ENCODE measurements around the gene NPC1L1.

NPC1L1 gene

GRCh38 chr7:44536090-44536489 lies 5.0 kb downstream of the NPC1L1 start:
- no peak for DNase-seq (ENCODE audit: low read depth, low spot score)

GRCh38 chr7:44535348-44536064 lies 5.6 kb downstream of the NPC1L1 start:
- DNase-seq (ENCODE audit: low read depth, low spot score) = no peak

- no peak for DNase-seq (ENCODE audit: low read depth, low spot score)
These were observed 6.6 kb downstream of the NPC1L1 start for GRCh38 chr7:44534501-44534900.

DNA sequence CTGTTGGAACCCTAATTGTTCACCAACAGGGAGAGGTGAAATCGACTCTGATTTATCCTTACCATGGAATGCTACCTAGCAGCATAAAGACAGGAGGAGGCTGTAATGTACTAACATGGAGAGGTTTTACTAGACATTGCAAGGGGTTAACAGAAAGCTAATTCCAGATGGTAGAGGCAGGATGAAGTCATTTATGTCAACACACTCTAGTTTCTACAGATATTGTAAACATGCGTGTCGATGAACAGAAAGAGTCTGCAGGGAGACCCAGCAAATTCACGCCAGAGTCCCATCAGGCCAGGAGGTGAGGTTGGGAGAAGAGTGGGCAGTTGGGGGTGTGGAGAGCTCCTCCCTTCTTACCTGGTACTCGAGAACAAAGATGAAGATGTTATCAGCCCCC lies 7.0 kb downstream of the NPC1L1 start:
- DNase-seq (ENCODE audit: low read depth, low spot score) = no peak

- no peak for DNase-seq (ENCODE audit: low read depth, low spot score)
These were observed 7.7 kb downstream of the NPC1L1 start for GRCh38 chr7:44533301-44534055.

GRCh38 chr7:44531421-44532380 lies 9.4 kb downstream of the NPC1L1 start:
- DNase-seq (ENCODE audit: low read depth, low spot score) = no peak

GRCh38 chr7:44530990-44531389 lies 10.1 kb downstream of the NPC1L1 start:
- DNase-seq (ENCODE audit: low read depth, low spot score) = no peak

DNA sequence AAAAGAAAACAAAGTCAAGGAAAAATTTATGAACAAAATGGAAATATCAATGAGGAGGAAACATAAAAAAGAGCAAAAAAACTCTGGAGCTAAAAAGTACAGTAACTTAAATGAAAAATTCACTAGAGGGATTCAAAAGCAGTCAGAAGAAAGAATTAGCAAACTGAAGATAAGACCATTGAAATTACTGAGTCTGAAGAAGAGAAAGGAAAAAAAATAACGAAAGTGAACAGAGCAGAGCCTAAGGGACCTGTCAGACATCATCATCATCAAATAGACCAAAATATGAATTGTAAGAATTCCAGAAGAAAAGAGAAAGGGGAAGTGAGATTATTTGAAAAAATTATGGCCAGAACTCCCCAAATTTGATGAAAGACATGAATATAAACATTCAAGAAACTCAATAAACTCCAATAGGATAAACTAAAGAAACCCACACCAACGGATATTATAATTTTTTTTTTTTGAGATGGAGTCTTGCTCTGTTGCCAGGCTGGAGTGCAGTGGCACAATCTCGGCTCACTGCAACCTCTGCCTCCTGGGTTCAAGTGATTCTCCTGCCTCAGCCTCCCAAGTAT lies 16.2 kb downstream of the NPC1L1 start:
- DNase-seq (ENCODE audit: low read depth, low spot score) = no peak

DNA sequence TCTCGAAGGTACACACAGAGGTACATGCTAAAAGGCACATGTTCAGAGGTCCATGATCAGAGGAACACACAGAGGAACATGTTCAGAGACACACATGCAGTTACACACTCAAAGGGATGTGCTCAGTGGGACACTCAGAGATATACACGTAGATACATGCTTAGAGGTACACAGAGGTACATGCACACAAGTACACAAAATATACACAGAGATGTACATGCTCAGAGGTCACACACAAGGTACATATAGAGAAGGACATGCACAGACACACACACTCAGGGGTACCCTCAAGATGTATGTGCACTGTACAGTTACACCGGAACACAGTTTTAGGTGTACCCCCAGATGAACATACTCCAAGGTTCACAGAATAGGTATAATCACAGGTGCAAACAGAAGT lies 18.8 kb downstream of the NPC1L1 start:
- no peak for DNase-seq (ENCODE audit: low read depth, low spot score)

DNA sequence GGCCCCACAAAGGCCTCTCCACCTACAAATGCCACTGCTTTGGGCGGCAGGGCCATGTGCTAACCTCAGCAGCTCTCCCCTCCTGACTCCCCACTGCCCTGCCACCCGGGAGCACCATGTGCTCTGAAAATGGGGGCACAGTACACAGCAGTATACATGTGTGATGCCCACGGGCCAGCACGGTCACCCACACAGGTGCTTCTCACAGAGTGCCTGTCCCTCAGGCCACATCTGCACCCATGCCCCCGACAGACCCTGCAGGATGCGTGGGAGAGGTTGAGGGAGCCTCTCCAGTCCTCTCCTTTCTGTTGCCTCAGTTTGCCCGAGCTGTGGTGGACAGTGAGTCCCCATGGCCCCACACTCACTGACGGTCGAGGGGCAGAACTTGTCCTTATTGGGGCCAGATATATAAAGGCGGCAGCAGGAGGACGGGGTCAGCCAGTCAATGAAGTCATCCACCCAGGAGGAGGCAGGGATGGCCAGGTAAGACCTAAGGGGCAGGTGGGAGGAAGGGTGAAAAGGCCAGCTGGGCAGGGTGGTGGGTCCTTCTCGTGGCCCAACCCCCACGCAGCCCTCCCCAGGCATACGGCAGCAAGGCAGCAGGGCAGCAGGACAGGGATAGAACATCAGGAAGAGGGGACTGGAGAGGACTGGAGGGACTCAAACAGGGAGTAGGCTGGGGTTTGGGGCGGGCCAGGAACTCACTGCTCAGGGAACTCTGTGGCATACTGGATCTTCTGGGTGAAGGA lies 19.6 kb downstream of the NPC1L1 start:
- DNase-seq (ENCODE audit: low read depth, low spot score) = no peak

GRCh38 chr7:44520574-44520973 lies 20.6 kb downstream of the NPC1L1 start:
- no peak for DNase-seq (ENCODE audit: low read depth, low spot score)

DNA sequence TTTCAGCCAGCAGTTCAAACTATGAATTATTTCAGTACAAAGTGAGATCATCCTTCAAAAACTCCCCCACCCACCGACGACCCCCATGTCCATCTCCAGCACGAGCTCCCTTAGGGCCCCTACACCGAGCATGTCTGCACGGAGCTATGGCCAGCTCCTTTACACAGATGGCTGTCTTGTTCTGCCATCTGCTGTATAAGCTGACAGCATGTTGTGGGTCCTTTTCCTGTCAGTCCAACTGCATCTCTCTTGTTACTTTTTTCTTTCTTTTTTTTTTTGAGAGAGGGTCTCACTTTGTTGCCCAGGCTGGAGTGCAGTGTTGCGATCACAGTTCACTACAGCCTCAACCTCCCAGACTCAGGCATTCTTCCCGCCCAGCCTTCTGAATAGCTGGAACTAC lies 21.6 kb downstream of the NPC1L1 start:
- DNase-seq (ENCODE audit: low read depth, low spot score) = no peak

DNA sequence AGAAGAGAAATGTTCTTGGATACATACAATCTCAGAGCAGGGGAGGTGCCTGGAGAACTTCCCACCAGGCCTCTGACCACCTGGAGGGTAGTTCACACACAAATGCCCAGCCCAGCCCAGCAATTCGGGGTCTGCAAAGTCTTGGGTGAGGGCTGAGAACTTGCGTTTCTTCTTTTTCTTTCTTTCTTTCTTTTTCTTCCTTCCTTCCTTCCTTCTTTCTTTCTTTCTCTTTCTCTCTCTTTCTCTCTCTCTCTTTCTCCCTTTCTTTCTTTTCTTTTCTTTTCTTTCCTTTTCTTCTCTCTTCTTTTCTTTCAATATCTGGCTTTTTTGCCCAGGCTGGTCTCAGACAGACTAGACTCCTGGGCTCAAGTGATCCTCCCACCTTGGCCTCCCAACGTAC lies 22.4 kb downstream of the NPC1L1 start:
- DNase-seq (ENCODE audit: low read depth, low spot score) = no peak

DNA sequence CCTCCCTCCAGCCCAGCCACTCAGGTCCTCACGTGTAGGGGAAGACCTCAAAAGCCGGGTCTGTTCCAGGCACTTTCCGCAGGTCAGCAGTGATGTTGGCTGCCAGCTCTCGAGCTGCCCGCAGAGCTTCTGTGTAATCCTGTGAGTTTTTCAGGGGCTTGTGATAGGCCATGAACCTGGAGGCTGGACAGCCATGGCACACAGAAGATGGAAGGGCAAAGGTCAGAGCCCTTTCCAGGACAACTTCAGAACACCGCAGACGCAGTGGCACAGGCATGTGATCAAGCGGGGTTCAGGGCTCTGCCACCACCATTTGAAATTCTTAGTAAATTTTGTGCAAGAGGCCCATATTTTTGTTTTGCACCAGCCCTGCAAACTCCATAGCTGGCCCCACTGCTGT lies 24.0 kb downstream of the NPC1L1 start:
- no peak for DNase-seq (ENCODE audit: low read depth, low spot score)

- no peak for DNase-seq (ENCODE audit: low read depth, low spot score)
These were observed 25.4 kb downstream of the NPC1L1 start for GRCh38 chr7:44515590-44516268.

GRCh38 chr7:44512736-44513135 lies 28.4 kb downstream of the NPC1L1 start:
- DNase-seq (ENCODE audit: low read depth, low spot score) = no peak

DNA sequence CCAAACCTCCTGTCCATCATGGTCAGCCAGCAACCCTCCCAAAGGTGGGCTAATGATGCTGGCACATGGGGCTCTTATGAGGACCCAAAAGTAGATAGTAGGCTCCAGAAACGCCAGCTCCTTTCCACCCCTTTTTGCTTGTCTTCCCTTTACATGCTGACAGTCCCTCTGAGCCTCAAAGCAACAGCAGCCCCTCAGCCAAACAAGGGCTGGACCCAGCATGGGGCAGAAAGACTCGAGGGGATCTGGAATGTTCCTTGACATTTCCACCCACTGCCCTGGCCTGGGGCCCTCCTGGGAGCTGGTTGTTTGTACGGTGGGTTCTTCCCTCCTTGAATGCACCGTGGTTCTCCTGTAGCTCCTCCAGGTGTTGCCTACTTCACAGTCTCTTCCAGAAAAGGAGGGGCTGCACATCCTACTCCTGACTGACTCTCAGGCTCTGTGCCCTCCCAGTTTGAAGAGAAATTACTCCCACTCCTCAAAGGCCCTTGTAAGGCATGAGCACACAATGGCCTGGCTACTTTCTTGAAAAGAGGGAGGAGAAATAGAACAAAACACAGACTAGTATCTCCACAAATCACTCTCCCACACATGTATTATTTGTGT lies 29.2 kb downstream of the NPC1L1 start:
- DNase-seq (ENCODE audit: low read depth, low spot score) = no peak

GRCh38 chr7:44511236-44511635 lies 29.9 kb downstream of the NPC1L1 start:
- DNase-seq (ENCODE audit: low read depth, low spot score) = no peak

- no peak for DNase-seq (ENCODE audit: low read depth, low spot score)
These were observed 32.7 kb downstream of the NPC1L1 start for GRCh38 chr7:44508328-44509030.
